GM18499 (cell line): ENCODE data around the gene MARCHF9.

Experiments used
- ATAC-seq: cut with Tn5 transposase; IDR thresholded peaks from one replicate; pipeline ENCODE4 v1.9.1; 2021; ENCODE audit warnings: moderate number of reproducible peaks; ENCODE audit not compliant: insufficient read depth, unreplicated experiment

The MARCHF9 gene

GRCh38 chr12:57736741-57737466 lies 18.0 kb upstream of the MARCHF9 start:
- no peak for ATAC-seq

GRCh38 chr12:57737467-57738460 lies 17.1 kb upstream of the MARCHF9 start:
- ATAC-seq = no peak

GRCh38 chr12:57738661-57739237 lies 16.2 kb upstream of the MARCHF9 start, which contains the start of gene AGAP2:
TSS of gene AGAP2 (minus strand) at chr12:57738742. CDS start at chr12:57738246, 496 bp downstream.
- ATAC-seq = no peak

GRCh38 chr12:57739387-57739786 lies 15.5 kb upstream of the MARCHF9 start:
- no peak for ATAC-seq

- no peak for ATAC-seq
Observed at GRCh38 chr12:57739914-57740538, 14.9 kb upstream of the MARCHF9 start.

- ATAC-seq = peak; percentile 39
Observed at GRCh38 chr12:57740656-57741412, 14.1 kb upstream of the MARCHF9 start.

GRCh38 chr12:57741413-57741789 lies 13.5 kb upstream of the MARCHF9 start:
- no peak for ATAC-seq

- ATAC-seq = peak; percentile 41
Observed at GRCh38 chr12:57741844-57742738, 12.8 kb upstream of the MARCHF9 start.

- ATAC-seq = no peak
Observed at GRCh38 chr12:57743769-57744168, 11.1 kb upstream of the MARCHF9 start.

- peak; percentile 14 for ATAC-seq
Observed at GRCh38 chr12:57744194-57744776, 10.6 kb upstream of the MARCHF9 start.

GRCh38 chr12:57744777-57745484 lies 10.0 kb upstream of the MARCHF9 start, which contains the start of gene TSPAN31:
TSS of gene TSPAN31 (plus strand) at chr12:57745039. CDS start at chr12:57745155, 116 bp downstream.
- ATAC-seq = peak; percentile 66

GRCh38 chr12:57745485-57745881 lies 9.4 kb upstream of the MARCHF9 start:
- ATAC-seq = no peak

GRCh38 chr12:57746025-57746424 lies 8.9 kb upstream of the MARCHF9 start:
- ATAC-seq = no peak

GRCh38 chr12:57749061-57749460 lies 5.8 kb upstream of the MARCHF9 start:
- no peak for ATAC-seq

- ATAC-seq = no peak
Observed at GRCh38 chr12:57750561-57751431, 4.1 kb upstream of the MARCHF9 start.

GRCh38 chr12:57751432-57751787 lies 3.5 kb upstream of the MARCHF9 start:
- ATAC-seq = no peak
